Spleen (tissue), 11 donors: ENCODE data around the gene OTUD7B. TPM values are rescaled to one million over a fixed set of nuclear protein-coding genes. Genes with fewer than 3 reads are reported as not detected.

Experiments used
- DNase-seq: peaks from one replicate; pipeline ENCODE4 v3.0.0-alpha.2; 2020
- H3K27ac ChIP-seq, 8 donors: fragments of 200-600 bp; sonication (generic) in 7 of 8; 1 replicate in 4 of 8; 2 replicates in 4 of 8; pipeline versions ENCODE4 v1.5.0 to v1.8.0; 2016 to 2021; ENCODE audit warnings: inconsistent platforms in 4 of 8, mild to moderate bottlenecking in 4 of 8, moderate library complexity in 1 of 8
- H3K27me3 ChIP-seq, 7 donors: fragments of 200-600 bp; sonication (generic) in 6 of 7; replicated peaks in 1 of 7; 1 replicate in 4 of 7; 2 replicates in 3 of 7; pipeline versions ENCODE4 v1.5.0 to v1.8.0; 2016 to 2021; ENCODE audit warnings: inconsistent platforms in 3 of 7, mild to moderate bottlenecking in 1 of 7
- H3K36me3 ChIP-seq, 6 donors: fragments of 200-600 bp; sonication (generic) in 5 of 6; 1 replicate in 4 of 6; 2 replicates in 2 of 6; pipeline versions ENCODE4 v1.5.0 to v1.8.0; 2016 to 2021; ENCODE audit warnings: inconsistent platforms in 2 of 6
- H3K4me1 ChIP-seq, 6 donors: fragments of 200-600 bp; sonication (generic) in 5 of 6; 1 replicate in 3 of 6; 2 replicates in 3 of 6; pipeline versions ENCODE4 v1.5.0 to v1.8.0; 2016 to 2021; ENCODE audit warnings: inconsistent platforms in 3 of 6
- H3K4me3 ChIP-seq, 8 donors: fragments of 200-600 bp; sonication (generic) in 7 of 8; 1 replicate in 4 of 8; 2 replicates in 4 of 8; pipeline versions ENCODE4 v1.5.0 to v1.8.0; 2016 to 2021; ENCODE audit warnings: inconsistent platforms in 4 of 8, mild to moderate bottlenecking in 4 of 8, moderate library complexity in 2 of 8
- H3K9me3 ChIP-seq, 8 donors: fragments of 200-600 bp; sonication (generic) in 7 of 8; 1 replicate in 4 of 8; 2 replicates in 4 of 8; pipeline versions ENCODE4 v1.5.0 to v1.8.0; 2016 to 2021; ENCODE audit warnings: inconsistent platforms in 4 of 8
- POLR2A ChIP-seq, 3 donors: fragments of 450-650 bp; IDR thresholded peaks; one replicate each; pipeline ENCODE4 v1.5.1; 2017; ENCODE audit warnings: antibody characterized with exemption in 3 of 3, mild to moderate bottlenecking in 1 of 3
- POLR2AphosphoS5 ChIP-seq, 3 donors: sonication (generic); formaldehyde crosslinking; IDR thresholded peaks; one replicate each; pipeline ENCODE4 v1.5.1; 2017; ENCODE audit warnings: antibody characterized with exemption in 3 of 3
- WGBS, 5 donors: extraction: QIAGEN DNeasy Blood & Tissue Kit in 3 of 5; methylation state at CpG; one replicate each; pipeline versions ENCODE4 v1.1.5 to v1.1.7; 2013 to 2018; 5-methylcytosine and 5-hydroxymethylcytosine counted together
- intact Hi-C: fragments of 100-400 bp; cut with DNase I; formaldehyde crosslinking; loops from one replicate; pipeline ENCODE4 v1.15.0; 2023; ENCODE audit warnings: low total_unique reads
- polyA plus RNA-seq, 3 donors: library from polyadenylated mRNA; stranded (reverse); fragments of 200-250 nt; gene quantifications; one replicate each; pipeline ENCODE4 v1.2.1, GENCODE V29; 2013
- total RNA-seq, 7 donors: library from RNA; depleted of rRNA in 3 of 7; stranded (reverse); fragments of >200 nt in 3 of 7; fragmentation: NEBNext Ultra II Directional in 4 of 7; extraction: Animal tissue kit (Norgen Biotek cat#: 25700) in 4 of 7; gene quantifications; one replicate each; pipeline versions ENCODE4 v1.1.0 to v1.2.1, GENCODE V29; 2016 to 2021
- TF ChIP-seq, protein P1 (sequence below), 11 experiments: fragments of 200-600 bp in 7 of 11; fragments of 450-650 bp in 4 of 11; sonication (generic) in 4 of 11; IDR thresholded peaks in 8 of 11; conservative IDR thresholded peaks in 3 of 11; 1 replicate in 7 of 11; 2 replicates in 4 of 11; pipeline versions ENCODE4 v1.4.0 to v1.8.0; 2016 to 2021; ENCODE audit warnings: antibody characterized with exemption in 11 of 11, inconsistent platforms in 4 of 11, mild to moderate bottlenecking in 1 of 11
- donor health status: healthy with polysubstance abuse.
- donor health status: DM: no; HTN: no; CAD: no; lungs with moderate emphysema.
- donor health status: DM: no; HTN: no; CAD: no.
- donor health status: Bipolar disorder and iron deficiency.
- donor health status: healthy.
- donor health status: DM: no; HTN: no; CAD: no.
- donor health status: DM: yes; HTN: yes; CAD: no.

The OTUD7B gene
- total and polyA plus RNA-seq, 10 donors: 0.70 to 20.5 (median 12.1) TPM

DNA sequence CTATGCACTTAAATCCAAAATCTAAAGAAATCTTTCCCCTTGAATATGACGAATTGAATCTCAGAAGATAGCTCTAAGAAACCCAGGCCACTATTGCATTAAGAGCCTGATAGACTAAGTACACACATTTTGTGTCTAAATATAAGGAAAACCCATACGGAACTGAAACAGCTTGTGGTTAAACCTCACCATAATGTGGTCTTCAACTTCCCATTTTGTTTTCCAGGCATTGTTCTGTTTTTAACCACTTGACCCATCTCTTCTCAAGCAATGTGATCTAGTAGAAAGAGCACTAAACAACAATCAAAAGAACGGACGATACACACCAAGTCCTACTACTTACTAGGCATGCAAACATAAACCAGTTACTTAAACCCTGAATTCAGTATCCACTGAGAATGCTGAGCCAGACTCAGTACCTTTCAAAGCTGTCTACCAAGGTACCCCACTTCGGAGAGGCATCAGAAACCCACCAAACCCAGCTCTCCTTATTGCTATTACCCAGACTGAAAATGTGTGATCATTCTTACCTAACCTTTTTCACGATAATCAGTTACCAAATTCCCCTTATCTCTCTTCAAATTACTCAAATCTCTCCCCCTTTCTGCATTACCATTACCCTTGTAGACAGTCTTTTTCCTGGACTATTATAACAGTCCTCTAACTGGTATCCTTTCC, 12.8 kb downstream of the OTUD7B start:
- intact Hi-C loops: no loop called here
- 30 to 54% (median 43%) methylated on average over 6 of the region's 6 CpGs for WGBS, 5 donors
- TF ChIP-seq, protein P1, sequence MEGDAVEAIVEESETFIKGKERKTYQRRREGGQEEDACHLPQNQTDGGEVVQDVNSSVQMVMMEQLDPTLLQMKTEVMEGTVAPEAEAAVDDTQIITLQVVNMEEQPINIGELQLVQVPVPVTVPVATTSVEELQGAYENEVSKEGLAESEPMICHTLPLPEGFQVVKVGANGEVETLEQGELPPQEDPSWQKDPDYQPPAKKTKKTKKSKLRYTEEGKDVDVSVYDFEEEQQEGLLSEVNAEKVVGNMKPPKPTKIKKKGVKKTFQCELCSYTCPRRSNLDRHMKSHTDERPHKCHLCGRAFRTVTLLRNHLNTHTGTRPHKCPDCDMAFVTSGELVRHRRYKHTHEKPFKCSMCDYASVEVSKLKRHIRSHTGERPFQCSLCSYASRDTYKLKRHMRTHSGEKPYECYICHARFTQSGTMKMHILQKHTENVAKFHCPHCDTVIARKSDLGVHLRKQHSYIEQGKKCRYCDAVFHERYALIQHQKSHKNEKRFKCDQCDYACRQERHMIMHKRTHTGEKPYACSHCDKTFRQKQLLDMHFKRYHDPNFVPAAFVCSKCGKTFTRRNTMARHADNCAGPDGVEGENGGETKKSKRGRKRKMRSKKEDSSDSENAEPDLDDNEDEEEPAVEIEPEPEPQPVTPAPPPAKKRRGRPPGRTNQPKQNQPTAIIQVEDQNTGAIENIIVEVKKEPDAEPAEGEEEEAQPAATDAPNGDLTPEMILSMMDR (IDR thresholded peaks at IDR 0.05 in 8 of 11, conservative IDR thresholded peaks at IDR 0.05 in 3 of 11): no peak
- TF ChIP-seq POLR2AphosphoS5 (IDR thresholded peaks at IDR 0.05) (no peak), POLR2A (IDR thresholded peaks at IDR 0.05) (no peak)
- DNase-seq: no peak
- no peaks in the 10 kb centered on the region for H3K9me3 ChIP-seq
- H3K4me3 ChIP-seq: peak overlapping the region in 1 of 8 donors; percentile 11
- peaks cover 0 to 85% (median 6%) of the 10 kb centered on the region in 7 donors for H3K27me3 ChIP-seq
- H3K36me3 ChIP-seq: peaks cover 0 to 16% (median 0%) of the 10 kb centered on the region in 6 donors
- H3K27ac ChIP-seq: no peak overlapping the region
- peaks cover 16 to 80% (median 44%) of the 10 kb centered on the region in 6 donors for H3K4me1 ChIP-seq

DNA sequence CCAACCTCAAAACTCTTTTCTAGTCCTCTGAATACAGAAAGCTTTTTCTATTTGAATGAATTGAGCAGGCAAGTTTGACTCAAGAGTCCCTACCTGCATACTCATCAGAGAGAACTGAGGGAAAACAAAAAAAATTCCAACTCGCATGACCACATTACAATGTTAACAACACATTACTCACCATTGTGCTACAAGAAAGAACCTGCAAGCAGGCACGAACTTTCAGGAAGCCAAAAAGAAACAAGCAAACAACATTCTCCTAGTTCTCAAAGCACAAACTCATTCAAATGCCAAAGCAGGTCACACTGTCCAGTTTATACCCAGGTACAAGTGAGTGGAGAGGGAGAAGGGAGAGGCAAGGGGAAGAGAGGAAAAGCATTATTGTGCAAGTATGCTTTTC, 14.6 kb downstream of the OTUD7B start:
- peaks cover 0 to 12% (median 0%) of the 10 kb centered on the region in 6 donors for H3K36me3 ChIP-seq
- no peak overlapping the region for H3K27ac ChIP-seq
- no peaks in the 10 kb centered on the region for H3K9me3 ChIP-seq
- TF ChIP-seq POLR2AphosphoS5 (IDR thresholded peaks at IDR 0.05) (no peak), POLR2A (IDR thresholded peaks at IDR 0.05) (no peak)
- TF ChIP-seq, protein P1 (IDR thresholded peaks at IDR 0.05 in 8 of 11, conservative IDR thresholded peaks at IDR 0.05 in 3 of 11): no peak
- no peak for DNase-seq
- WGBS, 5 donors: 68 to 85% (median 71%) methylated on average over 2 of the region's 2 CpGs
- intact Hi-C loops: no loop called here
- H3K27me3 ChIP-seq: peaks cover 0 to 86% (median 6%) of the 10 kb centered on the region in 7 donors
- H3K4me1 ChIP-seq: peaks cover 16 to 74% (median 38%) of the 10 kb centered on the region in 6 donors
- H3K4me3 ChIP-seq: no peak overlapping the region

DNA sequence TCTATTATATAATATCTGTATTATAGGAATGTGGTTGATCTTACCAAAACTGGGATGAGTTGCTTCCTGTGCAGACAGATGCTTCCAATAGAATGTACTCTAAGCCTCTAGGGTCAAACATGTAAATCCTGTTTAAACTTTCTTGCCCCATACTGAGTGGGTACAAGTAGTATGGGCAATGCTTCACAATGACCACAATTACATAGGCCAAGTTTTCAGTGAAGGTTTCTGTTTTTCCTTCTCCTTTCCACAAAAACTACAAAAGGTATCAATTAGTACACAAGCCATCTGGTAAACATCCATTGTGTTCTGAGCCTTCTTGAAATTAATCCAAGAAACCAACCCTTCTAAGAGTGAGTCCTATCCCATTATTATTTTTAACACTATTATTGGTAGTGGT, 16.8 kb downstream of the OTUD7B start:
- Histone ChIP-seq H3K27me3 (peaks cover 0 to 77% (median 3%) of the 10 kb centered on the region in 7 donors), H3K4me1 (peaks cover 16 to 54% (median 36%) of the 10 kb centered on the region in 6 donors), H3K36me3 (peaks cover 0 to 3% (median 0%) of the 10 kb centered on the region in 6 donors), H3K27ac (no peak overlapping the region), H3K9me3 (no peaks in the 10 kb centered on the region), H3K4me3 (no peak overlapping the region)
- intact Hi-C loops: no loop called here
- TF ChIP-seq POLR2AphosphoS5 (IDR thresholded peaks at IDR 0.05) (no peak), POLR2A (IDR thresholded peaks at IDR 0.05) (no peak)
- TF ChIP-seq, protein P1 (IDR thresholded peaks at IDR 0.05 in 8 of 11, conservative IDR thresholded peaks at IDR 0.05 in 3 of 11): no peak
- no peak for DNase-seq

GRCh38 chr1:149993181-149993580, 17.3 kb downstream of the OTUD7B start:
- Histone ChIP-seq H3K4me1 (peaks cover 12 to 48% (median 30%) of the 10 kb centered on the region in 6 donors), H3K36me3 (peaks cover 0 to 3% (median 0%) of the 10 kb centered on the region in 6 donors), H3K27me3 (peaks cover 0 to 72% (median 0%) of the 10 kb centered on the region in 7 donors), H3K9me3 (no peaks in the 10 kb centered on the region), H3K4me3 (no peak overlapping the region), H3K27ac (no peak overlapping the region)
- intact Hi-C loops: no loop called here
- 63 to 85% (median 81%) methylated on average over 1 of the region's 1 CpG for WGBS, 5 donors
- no peak for DNase-seq
- no peak for TF ChIP-seq POLR2A (IDR thresholded peaks at IDR 0.05)
- TF ChIP-seq, protein P1 (IDR thresholded peaks at IDR 0.05 in 8 of 11, conservative IDR thresholded peaks at IDR 0.05 in 3 of 11): no peak
- no peak for TF ChIP-seq POLR2AphosphoS5 (IDR thresholded peaks at IDR 0.05)
